GM12865 (cell line): ENCODE results near the gene DNPEP.
A peak's percentile ranks its signal among the peaks of the same experiment; 100 is the strongest.

Experiments
- DNase-seq: peaks from one replicate; pipeline ENCODE4 v3.0.0; 2010; ENCODE audit warnings: low read depth
- H3K4me3 ChIP-seq: 2 replicates; pipeline ENCODE4 v1.5.1; 2011; ENCODE audit warnings: mild to moderate bottlenecking, low read depth, low read length, control low read depth
- TF ChIP-seq, protein P1 (sequence below): IDR thresholded peaks from 2 replicates; pipeline ENCODE4 v1.5.1; 2011; ENCODE audit warnings: low read length, control low read depth, low read depth, inconsistent platforms; ENCODE audit not compliant: insufficient read depth; ENCODE audit errors: missing control alignments

The DNPEP gene

DNA sequence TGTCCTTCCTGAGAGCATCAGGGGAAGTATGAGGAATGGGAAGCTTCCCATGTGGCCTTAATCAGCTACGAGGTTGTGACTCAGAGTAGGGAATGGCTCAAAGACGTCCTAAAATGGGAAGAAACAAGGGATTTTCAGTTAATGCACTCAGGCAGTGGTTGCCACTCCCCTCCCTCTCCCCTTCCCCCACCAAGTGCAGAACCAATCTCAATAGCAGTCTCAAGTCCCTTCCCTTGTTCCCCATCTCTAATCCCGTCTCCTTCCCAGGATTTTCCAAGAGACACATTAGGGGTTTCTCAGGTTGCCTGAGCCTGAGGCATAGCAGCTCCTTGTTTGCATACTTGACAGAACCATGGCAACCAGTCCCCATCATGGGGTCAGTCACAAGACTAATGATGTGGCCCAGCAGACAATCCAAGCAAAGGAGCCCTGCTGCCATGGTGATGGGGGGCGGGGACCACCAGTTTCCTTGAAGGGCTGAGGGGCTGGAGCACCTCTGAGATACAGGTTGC, 36.9 kb downstream of the DNPEP start:
- H3K4me3 ChIP-seq, result no peak overlapping the region
- no peak for DNase-seq
- TF ChIP-seq, protein P1, sequence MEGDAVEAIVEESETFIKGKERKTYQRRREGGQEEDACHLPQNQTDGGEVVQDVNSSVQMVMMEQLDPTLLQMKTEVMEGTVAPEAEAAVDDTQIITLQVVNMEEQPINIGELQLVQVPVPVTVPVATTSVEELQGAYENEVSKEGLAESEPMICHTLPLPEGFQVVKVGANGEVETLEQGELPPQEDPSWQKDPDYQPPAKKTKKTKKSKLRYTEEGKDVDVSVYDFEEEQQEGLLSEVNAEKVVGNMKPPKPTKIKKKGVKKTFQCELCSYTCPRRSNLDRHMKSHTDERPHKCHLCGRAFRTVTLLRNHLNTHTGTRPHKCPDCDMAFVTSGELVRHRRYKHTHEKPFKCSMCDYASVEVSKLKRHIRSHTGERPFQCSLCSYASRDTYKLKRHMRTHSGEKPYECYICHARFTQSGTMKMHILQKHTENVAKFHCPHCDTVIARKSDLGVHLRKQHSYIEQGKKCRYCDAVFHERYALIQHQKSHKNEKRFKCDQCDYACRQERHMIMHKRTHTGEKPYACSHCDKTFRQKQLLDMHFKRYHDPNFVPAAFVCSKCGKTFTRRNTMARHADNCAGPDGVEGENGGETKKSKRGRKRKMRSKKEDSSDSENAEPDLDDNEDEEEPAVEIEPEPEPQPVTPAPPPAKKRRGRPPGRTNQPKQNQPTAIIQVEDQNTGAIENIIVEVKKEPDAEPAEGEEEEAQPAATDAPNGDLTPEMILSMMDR, result no peak

- TF ChIP-seq, protein P1, result no peak
- H3K4me3 ChIP-seq, result no peak overlapping the region
- no peak for DNase-seq
These were observed 37.5 kb downstream of the DNPEP start for GRCh38 chr2:219350215-219350614.

- no peak overlapping the region for H3K4me3 ChIP-seq
- peak; percentile 9 for DNase-seq
- TF ChIP-seq, protein P1, result no peak
These were observed 42.8 kb downstream of the DNPEP start for GRCh38 chr2:219344751-219345430.

GRCh38 chr2:219335373-219335786, 52.3 kb downstream of the DNPEP start:
- DNase-seq, result no peak
- TF ChIP-seq, protein P1, result no peak
- no peak overlapping the region for H3K4me3 ChIP-seq

GRCh38 chr2:219334076-219334475, 53.6 kb downstream of the DNPEP start:
- no peak for DNase-seq
- H3K4me3 ChIP-seq, result no peak overlapping the region
- TF ChIP-seq, protein P1, result no peak

DNA sequence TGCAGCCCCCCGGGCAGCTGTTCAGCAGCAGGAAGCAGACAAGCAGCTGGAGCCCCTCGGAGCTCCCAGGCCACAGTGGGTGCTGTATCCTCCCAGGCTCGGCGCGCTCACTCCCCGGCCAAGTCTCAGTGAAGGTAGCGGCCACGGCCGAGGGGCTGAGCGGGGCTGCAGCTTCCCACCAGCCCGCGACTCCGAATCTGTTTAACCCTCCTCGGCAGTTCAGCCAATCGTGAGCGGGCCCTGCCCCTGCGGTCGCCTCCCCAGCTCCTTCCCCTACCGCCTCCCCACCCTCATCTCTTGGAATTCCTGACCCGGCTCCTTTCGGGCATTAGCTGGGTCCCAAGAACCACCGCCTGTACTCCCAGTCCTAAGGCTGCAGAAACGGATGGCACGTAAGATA, 55.2 kb downstream of the DNPEP start, which contains the start of gene RESP18:
TSS of gene RESP18 (minus strand) at position 203 of the 400 bp plus-strand sequence.
- DNase-seq, result no peak
- TF ChIP-seq, protein P1, result no peak
- no peak within 1 kb of the TSS for H3K4me3 ChIP-seq

GRCh38 chr2:219331560-219332213, 56.0 kb downstream of the DNPEP start:
- TF ChIP-seq, protein P1, result no peak
- H3K4me3 ChIP-seq, result no peak overlapping the region
- DNase-seq, result no peak
